Psoas muscle (tissue), 8 donors: ENCODE data around the gene ARL15. TPM values are rescaled to one million over a fixed set of nuclear protein-coding genes. Genes with fewer than 3 reads are reported as not detected.

Source experiments
- ATAC-seq, 4 donors: fragments of 200-7000 bp; cut with Tn5 transposase; one replicate each; pipeline ENCODE4 v1.9.1; 2020; ENCODE audit warnings: moderate library complexity in 3 of 4, mild to moderate bottlenecking in 2 of 4
- DNase-seq, 2 donors: peaks; one replicate each; pipeline ENCODE4 v3.0.0-alpha.2; 2020
- H3K27ac ChIP-seq: fragments of 200-600 bp; one replicate; pipeline ENCODE4 v1.8.0; 2022
- H3K27me3 ChIP-seq, 3 donors: fragments of 200-600 bp in 1 of 3; one replicate each; pipeline versions ENCODE4 v1.6.1 to v1.8.0; 2013 to 2022; ENCODE audit warnings: low read length in 2 of 3, mild to moderate bottlenecking in 2 of 3, moderate library complexity in 1 of 3; ENCODE audit not compliant: insufficient read depth in 3 of 3
- H3K36me3 ChIP-seq, 2 donors: fragments of 200-600 bp in 1 of 2; one replicate each; pipeline versions ENCODE4 v1.6.1 to v1.8.0; 2013 to 2022; ENCODE audit warnings: low read depth in 1 of 2, mild to moderate bottlenecking in 1 of 2, moderate library complexity in 1 of 2; ENCODE audit not compliant: insufficient read depth in 1 of 2
- H3K4me1 ChIP-seq: fragments of 200-600 bp; one replicate; pipeline ENCODE4 v1.8.0; 2022
- H3K4me3 ChIP-seq: fragments of 200-600 bp; one replicate; pipeline ENCODE4 v1.8.0; 2022; ENCODE audit warnings: mild to moderate bottlenecking
- H3K9me3 ChIP-seq: fragments of 200-600 bp; one replicate; pipeline ENCODE4 v1.8.0; 2022
- WGBS, 3 donors: extraction: QIAGEN DNeasy Blood & Tissue Kit; methylation state at CpG; one replicate each; pipeline versions ENCODE4 v1.1.6 to v1.1.7; 2013; 5-methylcytosine and 5-hydroxymethylcytosine counted together
- intact Hi-C, 2 donors: fragments of 100-400 bp; cut with DNase I; formaldehyde crosslinking; loops; one replicate each; pipeline versions ENCODE4 v1.11.0 to v1.14.2; 2022
- polyA plus RNA-seq, 3 donors: library from polyadenylated mRNA; stranded (reverse); fragments of 200-250 nt; gene quantifications; one replicate each; pipeline ENCODE4 v1.2.3, GENCODE V29; 2013
- total RNA-seq, 4 donors: library from RNA; stranded (reverse); fragmentation: NEBNext Ultra II Directional in 2 of 4; extraction: Animal tissue kit (Norgen Biotek cat#: 25700) in 2 of 4; gene quantifications; one replicate each; pipeline versions ENCODE4 v1.2.1 to v1.2.4, GENCODE V29; 2021 to 2023
- TF ChIP-seq, protein P1 (sequence below): fragments of 200-600 bp; IDR thresholded peaks from one replicate; pipeline ENCODE4 v1.8.0; 2022; ENCODE audit warnings: antibody characterized with exemption
- donor health status: healthy with polysubstance abuse.
- donor health status: DM: no; HTN: no; CAD: no; lungs with moderate emphysema.
- donor health status: Bipolar disorder and iron deficiency.
- donor health status: healthy.
- donor health status: DM: yes; HTN: yes; CAD: no.
- donor health status: DM: no; HTN: no; CAD: no.
- donor health status: DM: no; HTN: no; CAD: no.
- donor health status: DM: yes; HTN: yes; CAD: no.

Gene ARL15
- total and polyA plus RNA-seq, 7 donors, result 2.5 to 8.9 (median 4.6) TPM

DNA sequence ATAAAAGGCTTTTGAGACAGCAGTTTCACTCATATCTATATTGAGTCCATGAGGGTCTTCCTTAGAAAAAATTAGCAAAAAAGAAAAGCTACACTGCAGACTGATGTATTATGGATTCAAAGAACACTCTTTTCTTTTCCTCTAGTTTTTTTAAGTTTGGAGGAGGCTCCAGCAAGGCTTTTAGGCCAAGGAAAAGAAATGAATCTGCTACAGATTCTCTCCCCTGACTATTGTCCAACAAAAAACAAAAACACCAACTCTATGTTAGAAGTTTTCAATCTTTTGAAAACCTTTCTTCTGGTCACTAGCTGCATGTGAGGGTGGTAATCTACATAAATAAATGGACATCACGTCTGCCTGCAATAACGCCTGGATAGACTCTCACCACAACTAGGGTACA lies 310.4 kb downstream of the ARL15 start:
- Histone ChIP-seq H3K9me3 (no peaks in the 10 kb centered on the region), H3K4me1 (no peaks in the 10 kb centered on the region), H3K36me3 (no peaks in the 10 kb centered on the region), H3K4me3 (no peak overlapping the region), H3K27me3 (no peaks in the 10 kb centered on the region), H3K27ac (no peak overlapping the region)
- TF ChIP-seq, protein P1, sequence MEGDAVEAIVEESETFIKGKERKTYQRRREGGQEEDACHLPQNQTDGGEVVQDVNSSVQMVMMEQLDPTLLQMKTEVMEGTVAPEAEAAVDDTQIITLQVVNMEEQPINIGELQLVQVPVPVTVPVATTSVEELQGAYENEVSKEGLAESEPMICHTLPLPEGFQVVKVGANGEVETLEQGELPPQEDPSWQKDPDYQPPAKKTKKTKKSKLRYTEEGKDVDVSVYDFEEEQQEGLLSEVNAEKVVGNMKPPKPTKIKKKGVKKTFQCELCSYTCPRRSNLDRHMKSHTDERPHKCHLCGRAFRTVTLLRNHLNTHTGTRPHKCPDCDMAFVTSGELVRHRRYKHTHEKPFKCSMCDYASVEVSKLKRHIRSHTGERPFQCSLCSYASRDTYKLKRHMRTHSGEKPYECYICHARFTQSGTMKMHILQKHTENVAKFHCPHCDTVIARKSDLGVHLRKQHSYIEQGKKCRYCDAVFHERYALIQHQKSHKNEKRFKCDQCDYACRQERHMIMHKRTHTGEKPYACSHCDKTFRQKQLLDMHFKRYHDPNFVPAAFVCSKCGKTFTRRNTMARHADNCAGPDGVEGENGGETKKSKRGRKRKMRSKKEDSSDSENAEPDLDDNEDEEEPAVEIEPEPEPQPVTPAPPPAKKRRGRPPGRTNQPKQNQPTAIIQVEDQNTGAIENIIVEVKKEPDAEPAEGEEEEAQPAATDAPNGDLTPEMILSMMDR, result no peak
- WGBS, 3 donors, result 81 to 88% (median 87%) methylated on average over 2 of the region's 2 CpGs
- DNase-seq (no peak), ATAC-seq (no peak)
- intact Hi-C loops, result no loop called here

DNA sequence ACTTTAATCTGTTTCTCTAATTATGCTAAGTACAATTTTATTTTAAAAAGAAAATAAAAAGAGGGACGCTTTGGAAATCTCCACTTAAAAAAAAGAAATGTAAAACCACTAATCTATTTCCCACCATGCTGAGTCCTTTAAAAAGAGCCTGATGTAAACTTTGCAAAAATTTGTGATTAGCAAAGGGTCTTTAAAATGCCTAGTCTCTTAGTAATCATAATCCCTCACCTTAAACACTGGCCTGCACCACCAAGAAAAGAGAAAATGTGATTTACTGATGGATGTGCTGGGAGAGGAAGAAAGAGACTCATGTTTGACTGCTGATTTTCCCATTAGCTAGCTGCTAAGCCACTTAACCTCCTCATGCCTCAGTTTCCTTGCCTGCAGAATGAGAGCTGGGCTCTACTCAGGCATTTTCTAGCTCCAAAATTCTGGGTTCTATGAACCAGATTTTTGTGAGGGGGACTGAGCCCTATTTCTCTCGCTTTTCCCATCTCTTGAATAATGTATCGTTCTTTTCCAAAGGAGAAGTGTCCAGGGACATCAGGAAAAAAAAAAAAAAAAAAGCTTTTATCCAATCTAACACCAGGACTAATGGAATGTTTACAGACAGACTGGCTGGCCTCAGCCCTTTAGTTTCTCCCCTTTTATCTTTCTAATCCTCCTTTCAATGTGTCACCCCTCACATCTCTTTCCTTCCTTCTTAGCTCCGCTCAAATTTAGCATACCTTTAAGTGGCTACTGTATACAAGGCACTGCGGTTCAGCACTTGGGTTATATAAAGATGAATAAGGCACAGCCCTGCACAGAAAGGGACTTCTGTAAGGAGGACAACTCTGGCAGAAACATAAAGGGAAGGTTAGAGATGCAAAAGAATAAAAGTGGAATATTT lies 312.4 kb downstream of the ARL15 start:
- intact Hi-C loops, result no loop called here
- no peaks in the 10 kb centered on the region for H3K27me3 ChIP-seq
- no peaks in the 10 kb centered on the region for H3K9me3 ChIP-seq
- WGBS, 3 donors, result 84 to 87% (median 86%) methylated on average over 5 of the region's 5 CpGs
- H3K36me3 ChIP-seq, result no peaks in the 10 kb centered on the region
- TF ChIP-seq, protein P1, result no peak
- no peak for DNase-seq
- H3K27ac ChIP-seq, result no peak overlapping the region
- H3K4me1 ChIP-seq, result no peaks in the 10 kb centered on the region
- no peak for ATAC-seq
- H3K4me3 ChIP-seq, result no peak overlapping the region

DNA sequence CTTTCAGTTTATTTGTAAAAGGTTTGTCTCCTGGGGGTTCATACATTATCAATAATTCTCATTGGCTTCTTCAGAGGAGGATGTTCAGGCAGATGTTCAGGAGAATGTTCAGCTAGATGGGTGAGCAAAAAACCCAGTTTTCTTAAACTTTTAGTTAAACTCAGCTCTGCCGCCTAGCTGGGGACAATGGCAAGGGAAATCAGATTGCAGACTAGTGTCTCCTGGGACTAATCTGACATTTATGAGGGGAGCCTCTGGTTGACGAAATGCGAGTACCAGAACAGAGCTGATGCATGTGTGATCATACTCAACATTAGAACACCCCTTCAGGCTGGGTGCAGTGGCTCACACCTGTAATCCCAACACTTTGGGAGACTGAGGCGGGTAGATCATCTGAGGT lies 314.4 kb downstream of the ARL15 start:
- ATAC-seq (no peak), DNase-seq (no peak)
- TF ChIP-seq, protein P1, result no peak
- Histone ChIP-seq H3K27me3 (no peaks in the 10 kb centered on the region), H3K4me1 (no peaks in the 10 kb centered on the region), H3K4me3 (no peak overlapping the region), H3K36me3 (no peaks in the 10 kb centered on the region), H3K9me3 (no peaks in the 10 kb centered on the region), H3K27ac (no peak overlapping the region)
- intact Hi-C loops, result no loop called here
- 82 to 89% (median 88%) methylated on average over 4 of the region's 4 CpGs for WGBS, 3 donors

DNA sequence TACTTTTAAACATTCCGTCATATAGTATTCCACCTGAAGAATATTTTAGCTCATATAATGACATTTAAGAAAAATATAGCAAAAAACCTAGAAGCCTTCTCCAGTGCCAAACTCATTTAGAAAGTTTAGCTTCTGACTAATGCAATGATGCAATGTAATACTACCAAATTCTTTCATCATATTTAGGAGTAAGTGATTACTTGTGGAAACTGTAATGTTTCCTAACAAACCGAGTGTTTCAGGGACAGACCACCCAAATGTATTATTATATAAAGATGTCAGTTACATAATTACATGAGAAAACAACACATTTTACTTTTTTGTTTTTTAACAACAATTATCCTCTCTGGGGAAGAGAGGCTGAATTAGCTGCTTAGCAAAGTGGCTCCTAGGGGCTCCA lies 316.2 kb downstream of the ARL15 start:
- intact Hi-C loops, result loop anchor here (5.0 kb wide), 1 partner anchor 517 kb away; no protein-coding TSS in a partner anchor
- no peak for ATAC-seq
- H3K4me3 ChIP-seq, result no peak overlapping the region

More for the DNA sequence above, 316.2 kb downstream of the ARL15 start:
- Histone ChIP-seq H3K9me3 (no peaks in the 10 kb centered on the region), H3K36me3 (no peaks in the 10 kb centered on the region), H3K4me1 (no peaks in the 10 kb centered on the region), H3K27ac (no peak overlapping the region), H3K27me3 (no peaks in the 10 kb centered on the region)
- TF ChIP-seq, protein P1, result no peak
- no peak for DNase-seq
- 80 to 94% (median 87%) methylated on average over 2 of the region's 2 CpGs for WGBS, 3 donors
